GM12874 (cell line): ENCODE measurements around the gene SAMD1.

ENCODE experiments used
- TF ChIP-seq, protein P1 (sequence below): IDR thresholded peaks from 2 replicates; pipeline ENCODE4 v1.5.1; 2011; ENCODE audit warnings: low read depth, mild to moderate bottlenecking, control low read depth, low read length, moderate library complexity; ENCODE audit not compliant: insufficient read depth

SAMD1 gene

DNA sequence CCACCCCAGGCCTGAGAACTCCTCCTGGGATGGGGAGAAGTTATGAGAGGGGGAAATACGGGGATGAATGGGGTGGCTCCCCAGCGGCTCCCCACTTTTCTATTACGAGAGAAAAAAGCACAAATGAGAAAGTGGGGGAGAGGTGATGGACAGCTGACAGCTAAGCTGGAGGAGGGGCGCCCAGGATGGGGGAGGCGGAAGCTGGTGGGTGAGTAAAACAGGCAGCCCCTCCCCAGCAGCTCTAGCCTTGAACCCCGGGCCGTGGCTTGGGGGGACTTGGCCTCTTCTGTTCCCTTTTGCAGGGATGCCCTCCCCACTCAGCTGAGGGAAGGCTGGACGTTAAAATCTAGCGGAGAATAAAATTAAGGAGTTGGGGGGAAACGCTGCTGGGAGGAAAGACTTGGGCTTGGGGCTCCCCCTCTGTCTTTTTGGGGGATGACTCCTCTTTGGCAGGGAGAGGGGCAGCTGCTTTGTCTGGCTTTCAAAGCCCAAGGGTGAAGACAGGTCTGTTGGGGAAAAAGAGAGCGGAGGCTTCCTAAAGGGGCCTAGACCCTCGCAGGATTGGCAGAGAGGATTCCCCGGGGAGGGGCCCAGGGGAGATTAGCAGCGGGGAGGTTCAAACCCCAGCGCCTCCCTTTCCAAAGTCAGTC lies 1.4 kb upstream of the SAMD1 start:
- TF ChIP-seq, protein P1, sequence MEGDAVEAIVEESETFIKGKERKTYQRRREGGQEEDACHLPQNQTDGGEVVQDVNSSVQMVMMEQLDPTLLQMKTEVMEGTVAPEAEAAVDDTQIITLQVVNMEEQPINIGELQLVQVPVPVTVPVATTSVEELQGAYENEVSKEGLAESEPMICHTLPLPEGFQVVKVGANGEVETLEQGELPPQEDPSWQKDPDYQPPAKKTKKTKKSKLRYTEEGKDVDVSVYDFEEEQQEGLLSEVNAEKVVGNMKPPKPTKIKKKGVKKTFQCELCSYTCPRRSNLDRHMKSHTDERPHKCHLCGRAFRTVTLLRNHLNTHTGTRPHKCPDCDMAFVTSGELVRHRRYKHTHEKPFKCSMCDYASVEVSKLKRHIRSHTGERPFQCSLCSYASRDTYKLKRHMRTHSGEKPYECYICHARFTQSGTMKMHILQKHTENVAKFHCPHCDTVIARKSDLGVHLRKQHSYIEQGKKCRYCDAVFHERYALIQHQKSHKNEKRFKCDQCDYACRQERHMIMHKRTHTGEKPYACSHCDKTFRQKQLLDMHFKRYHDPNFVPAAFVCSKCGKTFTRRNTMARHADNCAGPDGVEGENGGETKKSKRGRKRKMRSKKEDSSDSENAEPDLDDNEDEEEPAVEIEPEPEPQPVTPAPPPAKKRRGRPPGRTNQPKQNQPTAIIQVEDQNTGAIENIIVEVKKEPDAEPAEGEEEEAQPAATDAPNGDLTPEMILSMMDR: peak; percentile 35

DNA sequence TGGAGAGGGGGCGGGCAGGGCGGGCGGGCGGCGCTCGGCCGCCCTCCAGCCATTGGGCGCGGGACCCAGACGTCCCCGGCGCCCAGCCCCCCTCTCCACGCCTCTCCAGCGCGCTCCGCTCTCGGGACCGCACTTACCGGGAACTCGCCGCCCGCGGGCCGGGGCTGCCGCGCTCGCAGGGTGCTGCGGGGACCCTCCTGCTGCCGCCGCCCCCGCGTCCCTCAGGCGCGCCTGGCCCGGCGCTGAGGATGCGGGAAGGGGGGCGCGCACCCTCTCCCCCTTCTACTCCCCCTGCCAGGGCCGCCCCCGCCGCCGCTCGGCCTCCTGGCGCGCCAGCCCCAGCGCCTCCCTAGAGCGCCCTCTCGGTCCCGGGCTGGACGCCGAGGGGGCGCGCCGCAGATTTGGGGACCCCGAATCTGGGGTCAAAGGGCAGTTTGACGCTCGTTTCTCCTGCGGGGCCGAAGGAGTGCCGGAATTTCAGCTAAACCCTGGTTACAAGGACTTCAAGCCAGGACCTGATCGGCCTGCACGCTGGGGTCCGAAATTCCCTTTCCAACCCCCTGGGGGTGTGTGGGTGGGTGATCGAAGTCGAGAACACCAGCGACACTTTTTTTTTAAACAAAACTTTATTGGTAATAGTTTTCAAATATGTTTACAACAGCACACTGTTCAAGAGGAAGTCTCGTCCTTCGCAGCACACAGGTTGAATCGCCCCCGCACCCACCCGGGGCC lies 696 bp upstream of the SAMD1 start:
- TF ChIP-seq, protein P1: peak; percentile 36; the same call in 1 of the 2 replicates

DNA sequence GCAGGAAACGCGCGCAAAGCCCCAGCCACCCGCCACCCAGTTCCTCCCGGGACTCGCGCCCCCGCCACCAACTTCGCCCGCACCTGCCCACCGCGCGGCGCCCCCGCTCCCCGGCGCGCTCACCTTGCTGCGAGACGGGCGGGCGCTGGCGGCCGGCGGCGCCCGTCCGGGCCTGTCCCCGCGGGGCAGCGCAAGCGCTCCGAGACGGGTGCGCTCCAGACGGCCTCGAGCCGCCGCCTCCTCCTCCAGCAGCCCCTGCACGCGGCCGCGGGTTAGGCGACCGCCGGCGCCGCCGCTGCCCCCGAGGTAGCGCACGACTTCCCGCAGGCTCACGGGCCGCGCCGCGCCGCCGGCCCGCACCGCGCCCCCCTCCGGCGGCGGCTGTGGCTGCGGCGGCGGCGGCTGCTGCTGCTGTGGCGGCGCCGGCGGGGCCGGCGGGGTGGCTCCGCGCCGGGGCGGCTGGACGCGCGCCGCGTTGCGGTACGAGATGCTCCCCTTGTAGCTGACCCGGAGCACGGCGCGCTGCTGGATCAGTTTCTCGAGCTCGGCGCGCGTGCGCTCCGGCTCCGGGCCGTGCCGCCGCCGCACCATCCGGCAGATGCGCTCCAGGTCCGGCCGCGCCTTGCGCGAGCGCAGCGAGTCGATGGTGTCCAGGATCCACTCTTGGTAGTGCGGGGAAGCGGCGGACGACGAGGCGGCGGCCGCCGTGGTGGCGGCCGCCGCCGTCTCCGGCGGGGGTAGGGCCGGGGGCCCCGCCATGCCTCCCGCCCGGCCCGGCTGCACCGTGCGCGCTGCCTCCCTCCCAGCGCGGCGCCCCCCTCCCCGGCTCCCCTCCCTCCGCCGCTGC lies 666 bp downstream of the SAMD1 start:
- TF ChIP-seq, protein P1: no peak

DNA sequence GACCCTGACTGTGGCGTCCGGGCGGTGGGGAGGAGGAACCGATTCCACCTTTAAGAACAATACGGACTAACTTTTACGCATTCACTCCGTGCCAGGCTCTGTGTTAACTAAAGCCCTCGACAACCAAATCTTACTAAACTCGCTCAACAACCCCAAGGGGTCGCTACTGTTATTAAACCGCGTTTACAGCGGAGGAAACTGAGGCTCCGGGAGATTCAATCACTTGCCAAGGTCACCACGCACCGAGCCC lies 1.2 kb downstream of the SAMD1 start:
- TF ChIP-seq, protein P1: 0 out of 2 replicates have a peak, but pooled peaks have one; percentile 8

DNA sequence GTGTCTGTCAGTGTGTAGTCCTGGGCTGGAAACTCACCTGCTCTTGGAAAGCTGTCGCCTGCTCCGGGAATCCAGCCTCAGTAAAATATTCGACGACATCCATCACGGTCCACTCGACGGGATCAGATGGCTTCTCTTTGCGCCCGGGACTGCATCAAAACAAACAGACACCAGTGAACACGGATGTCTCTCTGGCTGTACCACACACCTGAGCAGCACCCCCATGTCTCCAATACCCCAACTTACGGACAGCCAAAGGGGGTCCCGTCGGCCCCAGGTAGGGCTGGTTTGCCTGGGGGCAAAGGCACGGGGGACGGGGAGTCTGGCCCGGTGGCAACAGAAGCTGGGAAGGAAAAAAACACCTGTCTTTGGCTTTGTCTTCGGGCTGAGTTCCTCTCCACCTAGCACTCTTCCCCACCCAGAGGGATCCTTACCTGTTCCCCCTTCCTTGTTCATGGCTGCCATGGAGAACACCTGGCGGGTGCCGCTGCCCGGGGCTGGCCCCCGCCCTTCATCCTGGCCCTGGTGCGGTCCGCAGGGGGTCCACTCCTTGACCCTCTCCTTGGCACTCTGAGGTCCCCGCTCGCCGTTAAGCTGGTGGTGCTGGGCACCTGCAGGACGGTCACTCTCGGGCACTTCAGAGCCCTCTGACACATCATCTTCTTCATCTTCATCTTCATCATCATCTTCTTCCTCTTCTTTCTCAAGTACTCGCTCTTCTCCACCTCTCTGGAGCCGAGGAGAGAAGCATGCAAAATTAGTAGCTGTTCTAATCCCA lies 1.7 kb downstream of the SAMD1 start:
- TF ChIP-seq, protein P1: no peak

DNA sequence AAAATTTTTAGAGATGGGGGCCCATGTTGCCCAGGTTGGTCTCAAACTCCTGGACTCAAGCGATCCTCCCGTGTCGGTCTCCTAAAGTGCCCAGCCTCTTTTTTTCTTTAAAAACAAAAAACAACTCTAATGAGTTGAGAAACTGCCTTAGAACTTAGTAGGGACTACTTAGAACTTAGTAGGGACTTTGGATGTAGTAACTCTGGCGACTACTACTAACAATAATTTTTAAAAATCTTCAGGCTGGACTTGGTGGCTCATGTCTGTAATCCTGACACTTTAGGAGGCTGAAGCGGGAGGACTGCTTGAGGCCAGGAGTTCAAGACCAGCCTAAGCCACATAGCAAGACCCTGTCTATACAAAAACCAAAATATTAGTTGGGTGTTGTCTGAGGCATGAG lies 4.5 kb downstream of the SAMD1 start:
- TF ChIP-seq, protein P1: no peak
